ENCODE data around the gene ZNF138. TPM values are rescaled to one million over a fixed set of nuclear protein-coding genes. Genes with fewer than 3 reads are reported as not detected.

ZNF138 gene
- polyA plus RNA-seq, 1 experiment, result 4.2 TPM

DNA sequence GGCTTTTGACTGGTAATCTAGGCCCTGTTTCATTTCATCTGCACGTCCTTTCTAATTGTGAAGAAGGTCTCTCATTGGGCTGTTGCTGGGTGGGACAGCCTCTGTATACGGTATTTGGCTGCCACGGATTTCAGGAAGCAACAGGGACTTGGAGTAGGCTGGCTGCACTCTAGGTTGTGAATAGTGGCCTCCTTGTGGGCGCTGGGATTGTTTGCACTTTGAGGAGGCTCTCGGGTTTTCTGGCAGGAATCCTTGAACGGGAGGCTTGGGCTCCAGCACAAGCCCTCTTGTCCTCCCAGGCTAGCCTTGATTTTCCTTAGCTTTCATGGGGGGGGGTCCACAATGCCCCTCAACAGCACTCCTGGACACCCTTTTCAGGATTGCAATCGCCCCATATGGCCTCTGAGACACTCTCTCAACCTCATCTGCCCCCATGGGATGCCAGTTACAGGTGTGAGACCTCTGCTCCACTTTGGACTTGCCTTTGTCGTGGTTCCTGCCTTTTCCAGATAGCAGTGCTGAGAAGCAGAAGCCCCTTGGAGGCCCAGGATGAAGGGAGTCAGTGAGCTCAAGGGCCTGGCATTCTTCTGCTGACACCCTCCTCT, 75.0 kb downstream of the ZNF138 start:
- Histone ChIP-seq H3K27me3 (ENCODE audit: control insufficient read depth, insufficient read depth, low read length) (no peaks in the 10 kb centered on the region), H3K27ac (ENCODE audit: low read depth, low read length) (no peak overlapping the region), H3K4me3 (ENCODE audit: low read depth, low read length) (no peak overlapping the region), H3K9me3 (ENCODE audit: control insufficient read depth, insufficient read depth, low read length) (peaks cover 47% of the 10 kb centered on the region)
- TF ChIP-seq, protein P1, sequence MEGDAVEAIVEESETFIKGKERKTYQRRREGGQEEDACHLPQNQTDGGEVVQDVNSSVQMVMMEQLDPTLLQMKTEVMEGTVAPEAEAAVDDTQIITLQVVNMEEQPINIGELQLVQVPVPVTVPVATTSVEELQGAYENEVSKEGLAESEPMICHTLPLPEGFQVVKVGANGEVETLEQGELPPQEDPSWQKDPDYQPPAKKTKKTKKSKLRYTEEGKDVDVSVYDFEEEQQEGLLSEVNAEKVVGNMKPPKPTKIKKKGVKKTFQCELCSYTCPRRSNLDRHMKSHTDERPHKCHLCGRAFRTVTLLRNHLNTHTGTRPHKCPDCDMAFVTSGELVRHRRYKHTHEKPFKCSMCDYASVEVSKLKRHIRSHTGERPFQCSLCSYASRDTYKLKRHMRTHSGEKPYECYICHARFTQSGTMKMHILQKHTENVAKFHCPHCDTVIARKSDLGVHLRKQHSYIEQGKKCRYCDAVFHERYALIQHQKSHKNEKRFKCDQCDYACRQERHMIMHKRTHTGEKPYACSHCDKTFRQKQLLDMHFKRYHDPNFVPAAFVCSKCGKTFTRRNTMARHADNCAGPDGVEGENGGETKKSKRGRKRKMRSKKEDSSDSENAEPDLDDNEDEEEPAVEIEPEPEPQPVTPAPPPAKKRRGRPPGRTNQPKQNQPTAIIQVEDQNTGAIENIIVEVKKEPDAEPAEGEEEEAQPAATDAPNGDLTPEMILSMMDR (IDR thresholded peaks at IDR 0.05; ENCODE audit: low read depth, low read length), result no peak
- DNase-seq (ENCODE audit: low read depth, low spot score), result no peak
- POLR2A ChIA-PET, result no interaction called here
- CTCF ChIA-PET, result no interaction called here

DNA sequence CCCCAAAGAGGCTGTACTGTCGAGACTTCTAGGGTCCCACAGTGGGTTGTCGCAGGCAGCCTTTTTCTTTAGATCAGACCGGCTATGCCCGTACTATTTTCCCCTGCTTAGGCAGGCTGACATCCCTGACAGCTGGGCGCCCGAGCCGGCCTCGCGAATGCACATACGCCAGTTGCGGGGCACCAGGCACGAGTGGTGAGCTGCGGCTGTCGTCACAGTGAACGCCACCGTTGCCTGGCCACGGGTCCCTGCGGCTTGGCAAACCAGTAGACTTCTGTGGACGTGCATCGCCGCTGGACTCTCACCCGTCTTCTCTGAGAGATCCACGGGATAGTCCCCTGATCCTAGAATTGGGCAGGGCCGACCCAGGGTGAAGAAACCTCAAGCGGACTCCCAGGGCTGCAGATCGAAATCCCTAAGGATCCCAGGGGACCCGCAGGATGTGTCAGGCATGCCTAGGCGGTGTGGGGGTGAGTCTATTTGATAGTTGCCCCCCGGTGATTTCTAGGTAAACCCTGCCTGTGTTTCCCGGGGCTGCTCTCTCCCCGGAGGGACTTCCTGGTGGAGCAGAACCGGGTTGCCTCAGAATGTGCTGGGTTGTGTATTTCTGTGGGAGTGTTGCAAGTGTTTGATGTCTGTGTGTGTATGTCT, 75.8 kb downstream of the ZNF138 start:
- TF ChIP-seq, protein P1 (IDR thresholded peaks at IDR 0.05; ENCODE audit: low read depth, low read length), result no peak
- Histone ChIP-seq H3K27ac (ENCODE audit: low read depth, low read length) (no peak overlapping the region), H3K9me3 (ENCODE audit: control insufficient read depth, insufficient read depth, low read length) (peaks cover 52% of the 10 kb centered on the region), H3K27me3 (ENCODE audit: control insufficient read depth, insufficient read depth, low read length) (no peaks in the 10 kb centered on the region), H3K4me3 (ENCODE audit: low read depth, low read length) (no peak overlapping the region)
- ChIA-PET CTCF (no interaction called here), POLR2A (no interaction called here)
- no peak for DNase-seq (ENCODE audit: low read depth, low spot score)

DNA sequence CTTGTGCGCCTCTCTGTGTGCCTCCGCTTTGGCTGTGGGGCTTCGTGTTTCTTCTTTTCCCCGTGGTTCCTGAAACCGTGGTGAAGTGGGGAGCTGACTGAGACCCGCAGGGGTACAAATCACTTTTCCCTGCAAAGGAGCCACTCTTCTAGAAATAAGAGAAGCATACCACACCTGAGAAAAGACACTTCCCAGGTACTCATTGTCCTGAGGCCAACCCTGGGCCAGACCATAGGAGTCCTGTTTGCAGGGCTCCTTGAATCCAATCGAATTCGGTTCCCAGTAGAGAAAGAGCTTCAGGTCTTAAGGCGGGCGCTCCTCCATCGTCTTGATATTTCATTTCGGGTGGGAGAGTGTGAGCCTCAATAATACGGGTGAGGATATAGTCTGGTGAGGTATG, 76.4 kb downstream of the ZNF138 start:
- Histone ChIP-seq H3K27ac (ENCODE audit: low read depth, low read length) (no peak overlapping the region), H3K9me3 (ENCODE audit: control insufficient read depth, insufficient read depth, low read length) (peaks cover 58% of the 10 kb centered on the region), H3K27me3 (ENCODE audit: control insufficient read depth, insufficient read depth, low read length) (no peaks in the 10 kb centered on the region), H3K4me3 (ENCODE audit: low read depth, low read length) (no peak overlapping the region)
- no peak for DNase-seq (ENCODE audit: low read depth, low spot score)
- ChIA-PET POLR2A (no interaction called here), CTCF (no interaction called here)
- TF ChIP-seq, protein P1 (IDR thresholded peaks at IDR 0.05; ENCODE audit: low read depth, low read length), result no peak

DNA sequence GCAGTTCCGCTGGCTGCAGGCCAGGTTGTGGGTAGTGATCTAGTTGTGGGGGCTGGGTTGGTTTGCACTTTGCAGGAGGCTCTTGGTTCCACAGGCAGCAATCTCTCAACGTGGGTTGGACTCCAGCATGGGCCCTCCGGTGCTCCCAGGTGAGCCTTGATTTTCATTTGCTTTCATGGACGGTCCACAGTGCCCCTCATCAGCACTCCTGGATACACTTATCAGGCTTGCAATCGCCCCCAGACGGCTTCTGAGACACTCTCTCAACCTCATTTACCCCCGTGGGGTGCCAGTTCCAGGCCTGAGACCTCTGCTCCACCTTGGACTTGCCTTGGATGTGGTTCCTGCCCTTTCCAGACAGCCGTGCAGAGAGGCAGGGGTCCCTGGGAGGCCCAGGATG, 77.5 kb downstream of the ZNF138 start:
- H3K4me3 ChIP-seq (ENCODE audit: low read depth, low read length), result no peak overlapping the region
- DNase-seq (ENCODE audit: low read depth, low spot score), result no peak
- H3K9me3 ChIP-seq (ENCODE audit: control insufficient read depth, insufficient read depth, low read length), result peaks cover 64% of the 10 kb centered on the region
- ChIA-PET POLR2A (no interaction called here), CTCF (no interaction called here)
- no peak overlapping the region for H3K27ac ChIP-seq (ENCODE audit: low read depth, low read length)
- H3K27me3 ChIP-seq (ENCODE audit: control insufficient read depth, insufficient read depth, low read length), result no peaks in the 10 kb centered on the region
- TF ChIP-seq, protein P1 (IDR thresholded peaks at IDR 0.05; ENCODE audit: low read depth, low read length), result no peak

DNA sequence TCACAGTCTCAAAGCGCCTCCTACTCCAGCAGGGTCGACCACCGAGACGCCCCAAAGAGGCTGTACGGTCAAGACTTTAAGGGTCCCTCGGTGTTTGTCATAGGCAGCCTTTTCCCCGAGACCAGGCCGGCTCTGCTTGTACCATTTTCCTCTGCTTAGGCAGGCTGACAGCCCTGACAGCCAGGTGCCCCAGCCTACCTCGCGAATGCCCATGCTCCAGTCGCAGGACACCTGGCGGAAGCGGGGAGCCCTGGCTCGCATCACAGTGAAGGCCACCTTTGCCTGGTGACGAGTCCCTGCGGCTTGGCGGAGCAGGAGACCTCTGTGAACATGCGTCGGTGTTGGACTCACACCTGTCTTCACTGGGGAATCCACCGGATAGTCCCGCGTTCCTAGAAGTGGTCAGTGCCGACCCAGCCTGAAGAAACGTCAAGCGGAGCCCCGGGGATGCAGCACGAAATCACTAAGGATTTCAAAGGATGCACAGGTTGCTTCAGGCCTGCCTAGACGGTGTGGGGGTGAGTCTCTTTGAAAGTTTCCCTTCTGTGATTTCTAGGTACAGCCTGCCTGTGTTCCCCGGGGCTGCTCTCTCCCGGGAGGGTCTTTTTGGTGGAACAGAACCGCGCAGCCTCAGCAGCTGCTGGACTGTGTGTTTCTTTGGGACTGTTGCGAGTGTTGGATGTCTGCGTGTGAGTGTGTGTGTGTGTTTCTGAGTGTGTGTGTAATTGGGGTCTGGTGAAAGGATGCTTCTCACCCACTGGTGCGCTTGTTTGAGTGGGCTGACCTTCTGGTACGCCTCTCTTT, 78.3 kb downstream of the ZNF138 start:
- ChIA-PET POLR2A (no interaction called here), CTCF (no interaction called here)

More for the DNA sequence above, 78.3 kb downstream of the ZNF138 start:
- TF ChIP-seq, protein P1 (IDR thresholded peaks at IDR 0.05; ENCODE audit: low read depth, low read length), result no peak
- DNase-seq (ENCODE audit: low read depth, low spot score), result no peak
- Histone ChIP-seq H3K27me3 (ENCODE audit: control insufficient read depth, insufficient read depth, low read length) (no peaks in the 10 kb centered on the region), H3K9me3 (ENCODE audit: control insufficient read depth, insufficient read depth, low read length) (peaks cover 72% of the 10 kb centered on the region), H3K27ac (ENCODE audit: low read depth, low read length) (no peak overlapping the region), H3K4me3 (ENCODE audit: low read depth, low read length) (no peak overlapping the region)

Measured in AG04450 (cell line).